Thyroid gland (tissue), 4 donors: ENCODE measurements around the gene THBS4. TPM values are rescaled to one million over a fixed set of nuclear protein-coding genes. Genes with fewer than 3 reads are reported as not detected.

Experiments
- DNase-seq, 2 donors: peaks; one replicate each; pipeline ENCODE4 v3.0.0-alpha.2; 2019
- H3K27ac ChIP-seq, 3 donors: fragments of 200-600 bp; sonication (generic); 1 replicate in 2 of 3; 2 replicates in 1 of 3; pipeline ENCODE4 v1.5.1; 2016 to 2019; ENCODE audit warnings: mild to moderate bottlenecking in 1 of 3, moderate library complexity in 1 of 3
- H3K27me3 ChIP-seq: fragments of 200-600 bp; sonication (generic); one replicate; pipeline ENCODE4 v1.5.1; 2019
- H3K36me3 ChIP-seq, 2 donors: fragments of 200-600 bp; sonication (generic); one replicate each; pipeline ENCODE4 v1.5.1; 2016 to 2019
- H3K4me1 ChIP-seq, 2 donors: fragments of 200-600 bp; sonication (generic); one replicate each; pipeline ENCODE4 v1.5.1; 2017 to 2019
- H3K4me3 ChIP-seq, 3 donors: fragments of 200-600 bp; sonication (generic); replicated peaks in 1 of 3; 1 replicate in 2 of 3; 2 replicates in 1 of 3; pipeline ENCODE4 v1.5.1; 2016; ENCODE audit warnings: mild to moderate bottlenecking in 1 of 3
- H3K9me3 ChIP-seq: fragments of 200-600 bp; sonication (generic); one replicate; pipeline ENCODE4 v1.5.1; 2017
- CTCF ChIP-seq, 6 experiments: fragments of 200-600 bp in 3 of 6; fragments of 450-650 bp in 3 of 6; sonication (generic) in 3 of 6; IDR thresholded peaks; one replicate each; pipeline ENCODE4 v1.5.1; 2016 to 2019; ENCODE audit warnings: antibody characterized with exemption in 6 of 6, mild to moderate bottlenecking in 2 of 6, inconsistent platforms in 1 of 6, moderate library complexity in 1 of 6
- POLR2A ChIP-seq, 2 donors: fragments of 450-650 bp; IDR thresholded peaks; one replicate each; pipeline ENCODE4 v1.6.1; 2017; ENCODE audit warnings: antibody characterized with exemption in 2 of 2, mild to moderate bottlenecking in 2 of 2, moderate library complexity in 1 of 2
- WGBS, 2 donors: methylation state at CpG; one replicate each; pipeline ENCODE4 v1.1.5; 2017; 5-methylcytosine and 5-hydroxymethylcytosine counted together
- intact Hi-C: fragments of 100-400 bp; cut with DNase I; formaldehyde crosslinking; loops from one replicate; pipeline ENCODE4 v1.15.1; 2023
- total RNA-seq, 4 donors: library from RNA; depleted of rRNA; stranded (reverse); fragments of >200 nt; gene quantifications; one replicate each; pipeline ENCODE4 v1.2.3, GENCODE V29; 2016

The THBS4 gene
- total RNA-seq, 4 donors from 2014 or later = 2.4 to 4.5 (median 3.1) TPM

DNA sequence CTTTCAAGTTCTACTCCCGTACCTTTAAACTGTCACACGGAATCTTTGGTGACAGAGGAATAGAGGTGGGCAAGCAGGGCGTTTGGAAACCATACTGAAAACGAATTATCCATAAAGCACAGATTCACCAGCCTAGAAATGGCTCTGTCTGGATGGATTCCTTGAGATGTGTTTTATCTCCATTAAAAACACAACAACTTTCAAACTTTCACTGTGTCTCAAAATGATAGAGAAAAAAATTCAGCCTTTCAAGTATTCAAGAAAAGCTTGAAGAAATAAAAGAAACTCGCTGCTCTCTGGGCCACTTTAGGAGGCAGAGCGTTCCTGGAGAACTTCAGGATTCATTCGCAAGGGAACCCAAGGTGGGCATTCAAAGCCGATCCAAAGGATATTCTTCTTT, 589 bp upstream of the THBS4 start:
- no peak overlapping the region for H3K27ac ChIP-seq
- DNase-seq = no peak
- TF ChIP-seq POLR2A (IDR thresholded peaks at IDR 0.05) = no peak
- TF ChIP-seq CTCF (IDR thresholded peaks at IDR 0.05) = no peak
- H3K4me3 ChIP-seq = no peak overlapping the region
- intact Hi-C loops = no loop called here
- 39 to 41% methylated on average over 8 of the region's 8 CpGs for WGBS, 2 donors
- H3K36me3 ChIP-seq = no peaks in the 10 kb centered on the region
- H3K9me3 ChIP-seq = no peaks in the 10 kb centered on the region
- no peaks in the 10 kb centered on the region for H3K27me3 ChIP-seq
- H3K4me1 ChIP-seq = no peaks in the 10 kb centered on the region

DNA sequence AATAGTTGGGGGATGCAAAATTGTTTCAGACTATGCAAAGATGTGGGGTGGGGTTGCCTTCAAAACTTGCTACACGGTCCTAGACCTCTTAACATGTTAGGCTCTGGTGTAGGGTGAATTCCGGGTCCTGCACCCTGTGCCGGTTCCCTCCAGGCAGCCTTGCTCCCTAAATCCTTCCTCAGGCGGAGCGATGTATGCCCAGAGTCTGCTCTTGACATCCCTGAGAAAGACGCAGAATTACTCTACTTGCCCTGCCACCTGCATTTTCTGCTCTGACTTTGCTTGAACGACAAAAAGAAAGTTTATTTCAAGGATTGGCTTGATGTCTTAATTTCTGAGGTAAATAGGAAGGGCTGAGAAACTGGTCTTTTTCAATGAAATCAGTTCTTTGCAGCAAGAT, 691 bp downstream of the THBS4 start:
- no peak for TF ChIP-seq CTCF (IDR thresholded peaks at IDR 0.05)
- no peak for TF ChIP-seq POLR2A (IDR thresholded peaks at IDR 0.05)
- H3K27ac ChIP-seq = no peak overlapping the region
- H3K4me1 ChIP-seq = no peaks in the 10 kb centered on the region
- no peaks in the 10 kb centered on the region for H3K27me3 ChIP-seq
- no peak overlapping the region for H3K4me3 ChIP-seq
- no peak for DNase-seq
- intact Hi-C loops = no loop called here
- H3K9me3 ChIP-seq = no peaks in the 10 kb centered on the region
- 83 to 92% methylated on average over 7 of the region's 7 CpGs for WGBS, 2 donors
- H3K36me3 ChIP-seq = no peaks in the 10 kb centered on the region

DNA sequence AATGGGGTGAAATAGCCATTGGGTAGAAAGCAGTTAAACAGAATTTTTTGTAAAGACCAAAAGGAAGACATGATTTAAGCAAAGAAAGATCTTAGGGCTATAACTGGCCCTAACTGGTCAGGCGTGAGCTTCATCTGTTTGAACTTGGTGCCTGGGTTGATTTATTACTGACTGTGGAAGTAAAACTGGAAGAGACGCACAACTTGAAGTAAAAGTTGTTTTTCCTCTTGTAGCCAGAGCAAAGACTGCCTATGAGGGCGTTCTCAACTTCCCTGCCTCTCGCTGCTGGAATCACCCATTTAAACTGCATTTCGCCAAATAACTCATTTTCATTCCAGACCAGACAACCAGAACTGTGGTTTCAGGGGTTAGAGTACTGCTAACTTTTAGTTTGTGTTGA, 1.5 kb downstream of the THBS4 start:
- H3K36me3 ChIP-seq = no peaks in the 10 kb centered on the region
- no peak for DNase-seq
- TF ChIP-seq CTCF (IDR thresholded peaks at IDR 0.05) = no peak
- TF ChIP-seq POLR2A (IDR thresholded peaks at IDR 0.05) = no peak
- no peaks in the 10 kb centered on the region for H3K4me1 ChIP-seq
- 90% methylated on average over 5 of the region's 5 CpGs for WGBS, 2 donors
- intact Hi-C loops = no loop called here
- no peaks in the 10 kb centered on the region for H3K9me3 ChIP-seq
- H3K27ac ChIP-seq = no peak overlapping the region
- no peaks in the 10 kb centered on the region for H3K27me3 ChIP-seq
- no peak overlapping the region for H3K4me3 ChIP-seq

DNA sequence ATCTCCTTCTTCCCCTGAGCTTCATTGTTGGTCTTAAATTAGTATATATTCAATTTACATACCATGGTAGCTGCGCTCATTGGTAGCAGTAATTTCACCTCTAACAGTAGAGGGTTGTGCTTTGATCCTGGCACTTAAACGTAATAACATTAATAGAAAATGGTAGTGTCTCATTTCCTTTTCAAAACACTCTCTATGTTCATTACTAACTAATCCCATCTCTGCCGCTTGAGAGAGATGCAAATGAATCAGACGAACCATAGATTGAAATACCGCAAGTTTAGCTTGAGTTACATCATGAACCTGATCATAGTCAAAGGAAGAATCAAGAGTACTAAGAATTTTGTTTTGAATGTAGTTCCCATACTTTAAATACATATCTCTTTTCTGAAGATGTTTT, 2.2 kb downstream of the THBS4 start:
- WGBS, 2 donors = 85 to 93% methylated on average over 5 of the region's 5 CpGs
- Histone ChIP-seq H3K27me3 (no peaks in the 10 kb centered on the region), H3K36me3 (no peaks in the 10 kb centered on the region), H3K4me3 (no peak overlapping the region), H3K4me1 (no peaks in the 10 kb centered on the region), H3K9me3 (no peaks in the 10 kb centered on the region), H3K27ac (no peak overlapping the region)
- DNase-seq = no peak
- TF ChIP-seq POLR2A (IDR thresholded peaks at IDR 0.05) = no peak
- TF ChIP-seq CTCF (IDR thresholded peaks at IDR 0.05) = no peak
- intact Hi-C loops = no loop called here

DNA sequence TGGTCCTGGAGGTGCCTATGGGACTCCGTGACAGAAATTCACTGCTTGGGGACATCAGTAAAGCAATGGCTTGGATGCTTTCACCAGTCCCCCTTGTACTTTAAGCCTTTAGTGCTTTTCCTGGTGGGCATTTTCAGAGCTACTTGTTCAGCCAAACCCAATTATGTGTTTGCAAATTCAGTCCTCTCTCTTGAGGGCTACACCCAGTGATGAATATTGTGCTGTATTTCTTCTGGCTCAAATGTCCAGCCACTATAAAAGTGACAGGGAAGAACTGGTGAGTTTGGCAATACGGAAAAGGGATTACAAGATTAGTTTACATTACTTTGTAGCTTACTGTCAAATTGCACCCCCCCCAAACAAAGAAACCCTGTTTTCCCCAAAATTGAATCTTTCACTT, 4.5 kb downstream of the THBS4 start:
- TF ChIP-seq CTCF (IDR thresholded peaks at IDR 0.05) = no peak
- TF ChIP-seq POLR2A (IDR thresholded peaks at IDR 0.05) = no peak
- Histone ChIP-seq H3K9me3 (no peaks in the 10 kb centered on the region), H3K4me1 (no peaks in the 10 kb centered on the region), H3K27ac (no peak overlapping the region), H3K27me3 (no peaks in the 10 kb centered on the region), H3K36me3 (no peaks in the 10 kb centered on the region), H3K4me3 (no peak overlapping the region)
- DNase-seq = no peak
- intact Hi-C loops = no loop called here
- WGBS, 2 donors = 73 to 85% methylated on average over 2 of the region's 2 CpGs
